Measurements from ENCODE around the gene CNGB1. TPM values are rescaled to one million over a fixed set of nuclear protein-coding genes. Genes with fewer than 3 reads are reported as not detected.

Gene CNGB1
- polyA plus RNA-seq, 1 experiment, result not detected

- POLR2A ChIA-PET, result no interaction called here
- no peak for DNase-seq (ENCODE audit: low read depth)
- CTCF ChIA-PET, result interaction anchor here (1.1 to 1.8 kb wide), 2 partner anchors 88 to 134 kb away, joined by 3 to 5 read pairs; no protein-coding TSS in a partner anchor
Measured at GRCh38 chr16:57994361-57994760, 23.4 kb upstream of the CNGB1 start.

GRCh38 chr16:57993897-57994296 lies 23.0 kb upstream of the CNGB1 start:
- Histone ChIP-seq H3K36me3 (ENCODE audit: control insufficient read depth, insufficient read depth, low read length) (peaks cover 32% of the 10 kb centered on the region), H3K4me3 (ENCODE audit: low read depth, low read length) (no peak overlapping the region), H3K27me3 (ENCODE audit: control insufficient read depth, insufficient read depth, low read length) (no peaks in the 10 kb centered on the region)
- DNase-seq (ENCODE audit: low read depth), result no peak
- TF ChIP-seq CTCF (IDR thresholded peaks at IDR 0.05; ENCODE audit: insufficient read depth, low read depth, low read length), result no peak
- ChIA-PET CTCF (interaction anchor here (0.8 to 1.8 kb wide), 3 partner anchors 87 to 134 kb away, joined by 3 to 5 read pairs (median 3); no protein-coding TSS in a partner anchor), POLR2A (no interaction called here)

More at GRCh38 chr16:57994361-57994760, 23.4 kb upstream of the CNGB1 start:
- H3K27me3 ChIP-seq (ENCODE audit: control insufficient read depth, insufficient read depth, low read length), result no peaks in the 10 kb centered on the region
- H3K36me3 ChIP-seq (ENCODE audit: control insufficient read depth, insufficient read depth, low read length), result peaks cover 32% of the 10 kb centered on the region
- TF ChIP-seq CTCF (IDR thresholded peaks at IDR 0.05; ENCODE audit: insufficient read depth, low read depth, low read length), result no peak
- no peak overlapping the region for H3K4me3 ChIP-seq (ENCODE audit: low read depth, low read length)

DNA sequence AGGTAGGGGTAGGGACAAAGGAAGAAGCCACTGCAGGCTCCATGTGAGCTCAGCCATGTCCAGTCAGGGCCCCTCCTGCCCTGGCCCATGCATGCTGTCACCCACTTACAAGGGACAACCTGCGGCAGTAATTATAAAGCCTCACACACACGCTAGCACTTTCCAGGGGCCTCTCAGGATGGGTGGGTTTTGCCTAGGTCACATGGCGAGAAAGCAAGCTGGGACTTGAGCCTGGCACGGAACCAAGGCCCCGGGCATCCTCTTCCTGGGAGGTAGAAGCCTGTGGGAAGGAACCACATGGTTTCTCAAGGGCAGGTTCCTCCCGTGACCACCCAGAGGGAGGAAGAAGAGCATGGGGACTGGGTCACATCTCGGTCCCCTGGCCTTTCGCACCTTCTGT lies 22.5 kb upstream of the CNGB1 start:
- POLR2A ChIA-PET, result no interaction called here

GRCh38 chr16:57992084-57992483 lies 21.2 kb upstream of the CNGB1 start:
- Histone ChIP-seq H3K36me3 (ENCODE audit: control insufficient read depth, insufficient read depth, low read length) (peaks cover 24% of the 10 kb centered on the region), H3K4me3 (ENCODE audit: low read depth, low read length) (no peak overlapping the region), H3K27me3 (ENCODE audit: control insufficient read depth, insufficient read depth, low read length) (no peaks in the 10 kb centered on the region)
- CTCF ChIA-PET, result interaction anchor here (1.1 to 1.2 kb wide), 2 partner anchors 20 to 90 kb away, joined by 3 read pairs; no protein-coding TSS in a partner anchor
- DNase-seq (ENCODE audit: low read depth), result no peak
- TF ChIP-seq CTCF (IDR thresholded peaks at IDR 0.05; ENCODE audit: insufficient read depth, low read depth, low read length), result no peak
- POLR2A ChIA-PET, result no interaction called here

More for the DNA sequence above, 22.5 kb upstream of the CNGB1 start:
- Histone ChIP-seq H3K4me3 (ENCODE audit: low read depth, low read length) (no peak overlapping the region), H3K36me3 (ENCODE audit: control insufficient read depth, insufficient read depth, low read length) (peaks cover 32% of the 10 kb centered on the region), H3K27me3 (ENCODE audit: control insufficient read depth, insufficient read depth, low read length) (no peaks in the 10 kb centered on the region)
- CTCF ChIA-PET, result interaction anchor here (0.8 to 1.8 kb wide), 3 partner anchors 87 to 135 kb away, joined by 3 to 5 read pairs (median 3); no protein-coding TSS in a partner anchor
- no peak for DNase-seq (ENCODE audit: low read depth)
- TF ChIP-seq CTCF (IDR thresholded peaks at IDR 0.05; ENCODE audit: insufficient read depth, low read depth, low read length), result no peak

- CTCF ChIA-PET, result interaction anchor here (0.8 to 1.2 kb wide), 3 partner anchors 8 to 90 kb away, joined by 3 read pairs; no protein-coding TSS in a partner anchor
- peaks cover 19% of the 10 kb centered on the region for H3K36me3 ChIP-seq (ENCODE audit: control insufficient read depth, insufficient read depth, low read length)
- H3K4me3 ChIP-seq (ENCODE audit: low read depth, low read length), result no peak overlapping the region
- no peaks in the 10 kb centered on the region for H3K27me3 ChIP-seq (ENCODE audit: control insufficient read depth, insufficient read depth, low read length)
- no peak for DNase-seq (ENCODE audit: low read depth)
- POLR2A ChIA-PET, result no interaction called here
- TF ChIP-seq CTCF (IDR thresholded peaks at IDR 0.05; ENCODE audit: insufficient read depth, low read depth, low read length), result no peak
Measured at GRCh38 chr16:57991551-57992059, 20.7 kb upstream of the CNGB1 start.
